Memory B cell (primary cell): ENCODE results near the gene IL1RAPL1.
"Not testable (repeated sequence)": the region's sequence is repeated elsewhere in the genome, so short reads cannot be mapped to it uniquely, and the experiment has no call there.

ENCODE experiments used
- ATAC-seq: fragments of 150-1000 bp; cut with Tn5 transposase; 2 replicates; pipeline ENCODE4 v1.10.0; 2021; ENCODE audit warnings: low read depth, mild to moderate bottlenecking, moderate library complexity
- DNase-seq, 2 donors: peaks; one replicate each; pipeline ENCODE4 v3.0.0; 2022; ENCODE audit warnings: low spot score in 2 of 2
- H3K27ac Mint-ChIP-seq: one replicate; pipeline ENCODE4 v1.8.0; 2022; ENCODE audit warnings: mild to moderate bottlenecking, moderate library complexity, mixed read lengths
- H3K27me3 Mint-ChIP-seq: one replicate; pipeline ENCODE4 v1.8.0; 2022; ENCODE audit warnings: mixed read lengths
- H3K36me3 Mint-ChIP-seq: one replicate; pipeline ENCODE4 v1.8.0; 2022; ENCODE audit warnings: mild to moderate bottlenecking, mixed read lengths
- H3K4me1 Mint-ChIP-seq: one replicate; pipeline ENCODE4 v1.8.0; 2022; ENCODE audit warnings: mixed read lengths
- H3K4me3 Mint-ChIP-seq: one replicate; pipeline ENCODE4 v1.8.0; 2022; ENCODE audit warnings: mild to moderate bottlenecking, moderate library complexity, mixed read lengths
- H3K9me3 Mint-ChIP-seq: one replicate; pipeline ENCODE4 v1.8.0; 2022; ENCODE audit warnings: mixed read lengths

Gene IL1RAPL1

DNA sequence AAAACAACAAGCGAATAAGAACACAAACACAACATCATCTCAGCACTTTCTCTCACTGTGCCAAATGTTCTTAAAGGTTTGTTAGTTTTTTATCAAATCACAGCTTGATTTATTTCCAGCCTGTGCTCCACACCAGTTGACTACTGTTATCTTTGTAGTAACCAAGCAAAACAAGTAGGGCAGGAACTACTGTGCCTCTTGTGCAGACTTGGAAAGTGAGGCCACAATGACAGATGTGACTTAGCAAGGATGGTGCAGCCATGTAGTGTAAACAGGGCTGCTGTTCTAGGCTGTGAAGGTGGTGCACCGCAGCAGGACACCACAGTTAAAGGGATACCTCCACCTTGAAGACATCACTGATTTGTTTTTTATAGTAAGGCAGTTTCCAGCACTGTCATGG, 170.0 kb downstream of the IL1RAPL1 start:
- no peak for DNase-seq
- Mint-ChIP-seq H3K36me3 (no peaks in the 10 kb centered on the region), H3K4me1 (no peaks in the 10 kb centered on the region), H3K9me3 (peaks cover 7% of the 10 kb centered on the region), H3K27ac (no peak overlapping the region), H3K27me3 (no peaks in the 10 kb centered on the region), H3K4me3 (no peak overlapping the region)
- ATAC-seq, result no peak

- not testable (repeated sequence) for H3K27me3 Mint-ChIP-seq, H3K36me3 Mint-ChIP-seq, H3K4me3 Mint-ChIP-seq, DNase-seq, H3K4me1 Mint-ChIP-seq, H3K9me3 Mint-ChIP-seq, H3K27ac Mint-ChIP-seq, ATAC-seq
These were observed 179.3 kb downstream of the IL1RAPL1 start for GRCh38 chrX:28766561-28766960.

DNA sequence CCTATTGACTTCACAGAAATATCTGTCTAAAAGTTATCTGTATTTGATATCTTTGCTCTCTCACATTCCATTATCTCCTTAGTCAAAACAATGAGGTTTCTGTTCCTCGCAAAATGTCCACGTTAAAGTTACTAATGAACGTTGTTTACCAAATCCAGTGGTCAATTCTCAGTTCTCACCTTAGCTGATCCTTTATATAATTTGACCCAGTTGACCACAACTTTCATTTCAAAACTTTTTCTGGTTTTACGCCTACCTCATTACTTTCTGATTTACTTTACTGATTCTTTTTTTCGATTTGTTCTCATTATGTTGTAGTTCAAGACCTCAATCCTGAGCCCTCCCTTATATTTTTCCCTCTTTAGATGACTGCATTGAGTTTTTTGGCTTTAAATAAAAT, 186.6 kb downstream of the IL1RAPL1 start:
- Mint-ChIP-seq H3K4me1 (no peaks in the 10 kb centered on the region), H3K4me3 (no peak overlapping the region), H3K27me3 (no peaks in the 10 kb centered on the region), H3K9me3 (no peaks in the 10 kb centered on the region), H3K27ac (no peak overlapping the region), H3K36me3 (no peaks in the 10 kb centered on the region)
- no peak for DNase-seq
- no peak for ATAC-seq

DNA sequence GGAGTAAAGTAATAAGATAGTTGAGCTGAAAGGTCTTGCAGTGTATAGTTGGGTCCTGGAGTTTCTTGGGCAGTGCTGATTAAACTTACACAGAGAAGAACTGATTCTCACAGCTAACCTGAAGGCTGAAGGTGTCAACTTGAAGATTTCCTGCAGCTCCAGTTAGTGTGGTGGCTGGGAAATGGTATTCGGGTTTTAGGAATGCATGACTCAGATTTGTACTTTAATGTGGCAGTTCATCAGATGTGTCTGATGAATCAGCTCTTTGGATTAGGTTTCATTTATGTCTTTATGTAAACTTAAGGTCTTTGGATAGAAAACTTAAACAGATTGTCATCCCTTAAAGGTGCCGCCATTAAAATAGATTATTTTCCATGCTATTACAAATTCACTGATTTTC, 200.0 kb downstream of the IL1RAPL1 start:
- Mint-ChIP-seq H3K9me3 (peaks cover 6% of the 10 kb centered on the region), H3K27ac (no peak overlapping the region), H3K27me3 (no peaks in the 10 kb centered on the region), H3K36me3 (no peaks in the 10 kb centered on the region), H3K4me3 (no peak overlapping the region), H3K4me1 (no peaks in the 10 kb centered on the region)
- DNase-seq, result no peak
- no peak for ATAC-seq

GRCh38 chrX:28800671-28801070, 213.4 kb downstream of the IL1RAPL1 start:
- not testable (repeated sequence) for H3K4me1 Mint-ChIP-seq, ATAC-seq, H3K36me3 Mint-ChIP-seq, DNase-seq, H3K4me3 Mint-ChIP-seq, H3K27ac Mint-ChIP-seq, H3K27me3 Mint-ChIP-seq
- H3K9me3 Mint-ChIP-seq, result peaks cover 13% of the 10 kb centered on the region

DNA sequence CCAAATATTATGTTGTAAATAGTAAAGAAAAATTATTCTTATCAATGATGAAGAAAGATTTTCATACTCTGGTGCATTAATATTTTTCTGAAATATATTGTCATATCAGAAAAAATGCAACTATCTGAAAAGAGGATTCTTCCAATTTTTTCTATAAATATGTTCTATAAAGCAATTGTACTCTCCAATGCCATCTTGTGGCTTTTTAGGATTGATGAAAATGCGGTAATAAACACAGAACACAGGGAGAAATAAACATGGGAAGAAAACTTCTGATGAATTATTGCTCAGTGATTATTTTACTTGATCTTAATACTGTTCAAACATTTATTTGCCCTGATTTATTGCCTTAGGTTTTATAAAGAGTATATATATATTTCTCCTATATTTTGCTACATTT, 215.4 kb downstream of the IL1RAPL1 start:
- H3K4me3 Mint-ChIP-seq, result no peak overlapping the region
- H3K9me3 Mint-ChIP-seq, result peaks cover 9% of the 10 kb centered on the region
- H3K27me3 Mint-ChIP-seq, result no peaks in the 10 kb centered on the region
- DNase-seq (no peak), ATAC-seq (no peak)
- H3K36me3 Mint-ChIP-seq, result no peaks in the 10 kb centered on the region
- no peak overlapping the region for H3K27ac Mint-ChIP-seq
- H3K4me1 Mint-ChIP-seq, result no peaks in the 10 kb centered on the region

DNA sequence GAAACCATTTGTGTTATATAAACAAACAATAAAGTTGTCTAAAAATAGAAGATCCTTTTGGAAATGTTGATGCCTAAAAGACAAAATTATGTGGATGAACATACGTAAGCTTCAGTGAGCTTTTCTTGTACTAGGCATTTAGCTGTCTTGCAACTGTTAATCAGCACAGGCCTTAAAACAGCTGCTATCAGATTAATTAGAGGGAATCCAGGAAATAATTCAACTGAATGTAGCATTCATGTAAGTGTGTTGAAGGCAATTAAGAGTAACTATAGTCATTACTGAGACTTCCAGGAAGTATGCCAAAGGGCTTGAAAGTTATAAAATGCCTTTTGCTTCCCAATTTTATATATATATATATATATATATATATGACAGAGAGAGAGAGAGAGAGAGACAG, 248.7 kb downstream of the IL1RAPL1 start:
- Mint-ChIP-seq H3K4me3 (no peak overlapping the region), H3K36me3 (no peaks in the 10 kb centered on the region), H3K27ac (no peak overlapping the region), H3K9me3 (peaks cover 3% of the 10 kb centered on the region), H3K4me1 (no peaks in the 10 kb centered on the region), H3K27me3 (no peaks in the 10 kb centered on the region)
- DNase-seq (no peak), ATAC-seq (no peak)

- Mint-ChIP-seq H3K4me1 (no peaks in the 10 kb centered on the region), H3K27me3 (no peaks in the 10 kb centered on the region), H3K9me3 (peaks cover 4% of the 10 kb centered on the region), H3K36me3 (no peaks in the 10 kb centered on the region), H3K27ac (no peak overlapping the region), H3K4me3 (no peak overlapping the region)
- DNase-seq (no peak), ATAC-seq (no peak)
These were observed 256.6 kb downstream of the IL1RAPL1 start for GRCh38 chrX:28843817-28844216.

DNA sequence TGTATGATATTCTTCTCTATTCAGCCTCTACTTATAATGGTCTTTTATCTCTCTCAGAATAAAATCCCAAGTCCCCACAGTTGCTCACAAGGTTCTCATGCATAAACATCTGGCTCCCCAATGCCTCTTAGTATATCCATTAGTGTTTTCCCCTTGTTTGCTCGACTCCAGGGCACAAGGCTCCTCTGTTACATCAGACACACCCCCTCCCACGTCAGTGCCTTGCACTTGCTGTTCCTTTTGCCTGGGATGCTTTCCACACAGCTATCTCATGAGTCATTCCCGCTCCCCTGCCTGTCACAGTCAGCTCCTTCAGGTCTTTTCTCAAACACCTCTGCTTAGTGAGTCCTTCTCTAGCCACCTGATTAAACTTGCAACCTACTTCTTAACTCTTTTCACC, 260.2 kb downstream of the IL1RAPL1 start:
- H3K27me3 Mint-ChIP-seq, result no peaks in the 10 kb centered on the region
- H3K4me3 Mint-ChIP-seq, result no peak overlapping the region
- no peaks in the 10 kb centered on the region for H3K36me3 Mint-ChIP-seq
- peaks cover 4% of the 10 kb centered on the region for H3K9me3 Mint-ChIP-seq
- ATAC-seq (no peak), DNase-seq (no peak)
- H3K27ac Mint-ChIP-seq, result no peak overlapping the region
- H3K4me1 Mint-ChIP-seq, result no peaks in the 10 kb centered on the region

DNA sequence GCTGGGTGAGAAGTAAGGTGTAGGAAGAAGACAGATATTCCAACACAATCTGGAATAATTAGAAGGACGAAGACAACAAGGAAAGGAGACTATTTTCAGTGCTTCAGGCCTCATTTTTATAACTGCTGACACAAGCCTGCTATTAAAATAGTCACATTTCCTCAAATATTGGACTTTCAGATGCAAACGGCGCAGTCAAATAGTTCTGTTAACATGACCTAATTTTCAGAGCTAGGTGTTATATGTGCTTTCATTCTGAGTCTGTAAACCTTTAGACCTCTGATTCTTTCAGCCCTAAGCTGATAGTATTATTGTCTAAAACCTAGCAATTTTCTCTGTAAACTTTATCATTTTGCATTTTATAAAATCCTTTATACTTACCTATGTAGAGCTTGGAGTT, 261.5 kb downstream of the IL1RAPL1 start:
- ATAC-seq (no peak), DNase-seq (no peak)
- peaks cover 4% of the 10 kb centered on the region for H3K9me3 Mint-ChIP-seq
- H3K27ac Mint-ChIP-seq, result no peak overlapping the region
- no peaks in the 10 kb centered on the region for H3K27me3 Mint-ChIP-seq
- H3K36me3 Mint-ChIP-seq, result no peaks in the 10 kb centered on the region
- H3K4me1 Mint-ChIP-seq, result no peaks in the 10 kb centered on the region
- H3K4me3 Mint-ChIP-seq, result no peak overlapping the region

GRCh38 chrX:28850955-28851354, 263.7 kb downstream of the IL1RAPL1 start:
- Mint-ChIP-seq H3K4me1 (no peaks in the 10 kb centered on the region), H3K9me3 (peaks cover 6% of the 10 kb centered on the region), H3K36me3 (no peaks in the 10 kb centered on the region), H3K27ac (no peak overlapping the region), H3K27me3 (no peaks in the 10 kb centered on the region), H3K4me3 (no peak overlapping the region)
- DNase-seq (no peak), ATAC-seq (no peak)

DNA sequence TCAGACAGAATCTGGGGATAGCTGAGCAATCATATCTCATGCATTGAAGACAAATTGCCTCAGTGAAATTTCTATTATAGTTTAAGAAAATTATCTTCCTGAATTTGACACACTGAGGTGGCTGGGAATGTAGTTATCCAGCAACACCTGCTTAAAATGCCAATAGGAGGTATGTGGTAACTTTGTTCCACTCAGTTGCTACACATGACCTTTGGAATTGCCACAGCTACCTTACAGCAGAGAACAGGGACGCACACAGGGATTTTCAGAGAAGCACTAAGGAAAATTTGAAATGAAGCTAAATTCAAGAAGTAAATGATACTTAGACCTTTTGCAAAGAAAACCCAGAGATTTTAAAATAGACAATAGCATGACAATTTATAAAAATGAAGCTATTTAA, 264.6 kb downstream of the IL1RAPL1 start:
- H3K4me1 Mint-ChIP-seq, result no peaks in the 10 kb centered on the region
- H3K27me3 Mint-ChIP-seq, result no peaks in the 10 kb centered on the region
- no peak overlapping the region for H3K27ac Mint-ChIP-seq
- ATAC-seq (no peak), DNase-seq (no peak)
- H3K4me3 Mint-ChIP-seq, result no peak overlapping the region
- no peaks in the 10 kb centered on the region for H3K36me3 Mint-ChIP-seq
- peaks cover 5% of the 10 kb centered on the region for H3K9me3 Mint-ChIP-seq

DNA sequence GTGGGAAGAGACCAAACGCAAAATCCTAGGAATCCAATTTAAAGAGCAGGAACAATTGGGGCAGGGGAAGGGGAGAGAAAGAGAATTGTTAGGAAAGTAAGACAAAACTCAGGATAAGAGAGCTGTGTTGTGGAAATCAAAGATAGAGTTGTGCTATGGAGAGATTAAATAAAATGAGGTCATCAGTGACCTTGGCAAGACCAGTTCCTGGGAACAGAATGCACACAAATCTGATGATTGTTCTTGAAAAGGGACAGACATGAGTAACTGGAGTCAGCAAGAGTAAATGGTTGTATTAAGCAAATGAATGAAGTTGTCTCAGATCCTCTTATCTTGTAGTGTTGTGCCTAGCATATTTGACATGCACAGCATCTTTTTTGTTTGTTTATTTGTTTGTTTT, 267.4 kb downstream of the IL1RAPL1 start:
- H3K27me3 Mint-ChIP-seq, result no peaks in the 10 kb centered on the region
- H3K9me3 Mint-ChIP-seq, result peaks cover 2% of the 10 kb centered on the region
- H3K27ac Mint-ChIP-seq, result no peak overlapping the region
- DNase-seq, result no peak
- H3K36me3 Mint-ChIP-seq, result no peaks in the 10 kb centered on the region
- no peak for ATAC-seq
- H3K4me3 Mint-ChIP-seq, result no peak overlapping the region
- no peaks in the 10 kb centered on the region for H3K4me1 Mint-ChIP-seq

- no peaks in the 10 kb centered on the region for H3K27me3 Mint-ChIP-seq
- no peak overlapping the region for H3K4me3 Mint-ChIP-seq
- H3K4me1 Mint-ChIP-seq, result no peaks in the 10 kb centered on the region
- no peaks in the 10 kb centered on the region for H3K9me3 Mint-ChIP-seq
- no peak for DNase-seq
- no peak overlapping the region for H3K27ac Mint-ChIP-seq
- ATAC-seq, result no peak
- no peaks in the 10 kb centered on the region for H3K36me3 Mint-ChIP-seq
These were observed 289.2 kb downstream of the IL1RAPL1 start for GRCh38 chrX:28876408-28876807.

GRCh38 chrX:28876901-28877300, 289.7 kb downstream of the IL1RAPL1 start:
- Mint-ChIP-seq H3K4me3 (no peak overlapping the region), H3K27ac (no peak overlapping the region), H3K36me3 (no peaks in the 10 kb centered on the region), H3K27me3 (no peaks in the 10 kb centered on the region), H3K4me1 (no peaks in the 10 kb centered on the region), H3K9me3 (peaks cover 2% of the 10 kb centered on the region)
- ATAC-seq, result no peak
- no peak for DNase-seq

DNA sequence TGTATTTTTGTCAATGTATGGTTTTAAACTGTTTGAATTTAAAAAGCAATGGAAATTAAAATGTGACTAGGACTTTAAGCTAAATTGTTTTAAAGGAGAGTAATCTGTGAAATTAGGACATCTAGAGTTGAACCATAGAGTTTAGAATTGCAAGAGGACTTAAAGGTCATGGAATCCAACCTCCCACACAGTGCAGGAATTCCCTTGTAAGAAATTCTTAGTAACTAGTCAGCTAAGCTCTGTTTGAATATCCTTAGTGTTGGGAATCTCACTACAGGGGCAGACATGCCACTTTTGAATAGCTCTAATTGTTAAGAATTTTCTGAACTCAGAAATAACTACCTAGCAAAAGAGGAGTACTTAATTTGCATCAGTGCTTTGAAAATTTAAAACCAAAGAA, 292.9 kb downstream of the IL1RAPL1 start:
- Mint-ChIP-seq H3K9me3 (peaks cover 2% of the 10 kb centered on the region), H3K4me3 (no peak overlapping the region), H3K27me3 (no peaks in the 10 kb centered on the region), H3K27ac (no peak overlapping the region), H3K36me3 (no peaks in the 10 kb centered on the region), H3K4me1 (no peaks in the 10 kb centered on the region)
- DNase-seq (no peak), ATAC-seq (no peak)
